Measurements from ENCODE around the gene UBAP2. TPM values are rescaled to one million over a fixed set of nuclear protein-coding genes. Genes with fewer than 3 reads are reported as not detected.

Gene UBAP2
- total and polyA plus RNA-seq, 2 donors (not counting 3 experiments of a cell fraction or from before 2014, with no cell fraction given): 43.2 to 55.8 TPM

GRCh38 chr9:34016149-34016548 lies 32.5 kb downstream of the UBAP2 start:
- Histone ChIP-seq H3K9me3 (replicated peaks; ENCODE audit: control insufficient read depth, insufficient read depth, low read length) (no peaks in the 10 kb centered on the region), H2AFZ (ENCODE audit: low read depth, low read length) (no peak overlapping the region), H4K20me1 (replicated peaks; ENCODE audit: control insufficient read depth, extremely low read depth, insufficient read depth, low read length) (no peaks in the 10 kb centered on the region), H3K36me3 (ENCODE audit: control insufficient read depth in 2 of 2, extremely low read depth in 1 of 2, insufficient read depth in 2 of 2, low read length in 2 of 2) (peaks cover 0 to 4% of the 10 kb centered on the region in 2 experiments), H3K4me3 (replicated peaks in 1 of 3; ENCODE audit: insufficient read depth in 1 of 3, low read depth in 1 of 3, low read length in 3 of 3) (no peak overlapping the region), H3K9me1 (replicated peaks; ENCODE audit: control insufficient read depth, extremely low read depth, insufficient read depth, low read length) (no peaks in the 10 kb centered on the region), H3K79me2 (ENCODE audit: control insufficient read depth, insufficient read depth, low read length) (peaks cover 39% of the 10 kb centered on the region), H3K27ac (ENCODE audit: insufficient read depth, low read depth, low read length) (no peak overlapping the region), H3K4me2 (ENCODE audit: insufficient read depth, low read length) (no peak overlapping the region), H3K4me1 (ENCODE audit: control insufficient read depth, extremely low read depth, insufficient read depth, low read length) (no peaks in the 10 kb centered on the region), H3K27me3 (ENCODE audit: control insufficient read depth in 2 of 2, insufficient read depth in 2 of 2, low read length in 2 of 2) (no peaks in the 10 kb centered on the region), H3K9ac (replicated peaks; ENCODE audit: extremely low read depth, insufficient read depth, low read length) (no peak overlapping the region)
- FAIRE-seq (no peak), DNase-seq (ENCODE audit: low read depth, low spot score) (no peak)
- CTCF ChIA-PET: no interaction called here
- dilution Hi-C loops (cut with MboI; ENCODE audit: extremely low pct_ligation_motif_present, low sequenced_read_pairs) (no loop called here), intact Hi-C loops (cut with micrococcal nuclease) (no loop called here)
- no TSS peak for BruUV-seq (replicated peaks)
- POLR2A ChIA-PET: no interaction called here
- TF ChIP-seq MAX (IDR thresholded peaks at IDR 0.05; ENCODE audit: insufficient read depth, insufficient read length) (no peak), POLR2A (IDR thresholded peaks at IDR 0.05; ENCODE audit: low read depth, low read length) (no peak), POLR2AphosphoS5 (IDR thresholded peaks at IDR 0.05; ENCODE audit: insufficient read depth, low read depth, low read length) (no peak), MYC (IDR thresholded peaks at IDR 0.05; ENCODE audit: low read depth, low read length) (no peak), GATA2 (IDR thresholded peaks at IDR 0.05; ENCODE audit: insufficient read depth, insufficient read length, low read depth, low read length) (no peak), CTCF (IDR thresholded peaks at IDR 0.05; ENCODE audit: extremely low read depth in 1 of 2, insufficient read depth in 1 of 2, low read depth in 1 of 2, low read length in 2 of 2) (no peak), EZH2 (IDR thresholded peaks at IDR 0.05; ENCODE audit: borderline replicate concordance, low read depth, low read length, severe bottlenecking) (no peak), JUN (IDR thresholded peaks at IDR 0.05; ENCODE audit: borderline replicate concordance, insufficient read depth, insufficient read length, low read depth) (no peak)

Measured in endothelial cell of umbilical vein (primary cell).